ENCODE data around the gene ANKRD42. TPM values are rescaled to one million over a fixed set of nuclear protein-coding genes. Genes with fewer than 3 reads are reported as not detected.
"Not testable (repeated sequence)": the region's sequence is repeated elsewhere in the genome, so short reads cannot be mapped to it uniquely, and the experiment has no call there.

Gene ANKRD42
- total RNA-seq, 1 donor from 2014 or later, result 7.9 TPM

GRCh38 chr11:83205608-83206185 lies 12.2 kb downstream of the ANKRD42 start:
- no peak for DNase-seq (ENCODE audit: low read depth, low spot score)
- Mint-ChIP-seq H3K27me3 (ENCODE audit: low read depth) (no peaks in the 10 kb centered on the region), H3K4me1 (no peaks in the 10 kb centered on the region), H3K4me3 (no peak overlapping the region), H3K9me3 (no peaks in the 10 kb centered on the region), H3K36me3 (ENCODE audit: low read depth) (peaks cover 3% of the 10 kb centered on the region), H3K27ac (ENCODE audit: unreplicated experiment) (no peak overlapping the region)
- TF ChIP-seq CTCF (conservative IDR thresholded peaks at IDR 0.05), result no peak

GRCh38 chr11:83206221-83206620 lies 12.7 kb downstream of the ANKRD42 start:
- DNase-seq (ENCODE audit: low read depth, low spot score), result no peak
- TF ChIP-seq CTCF (conservative IDR thresholded peaks at IDR 0.05), result no peak
- H3K4me3 Mint-ChIP-seq, result no peak overlapping the region
- H3K27me3 Mint-ChIP-seq (ENCODE audit: low read depth), result no peaks in the 10 kb centered on the region
- H3K9me3 Mint-ChIP-seq, result no peaks in the 10 kb centered on the region
- no peaks in the 10 kb centered on the region for H3K4me1 Mint-ChIP-seq
- peaks cover 3% of the 10 kb centered on the region for H3K36me3 Mint-ChIP-seq (ENCODE audit: low read depth)
- no peak overlapping the region for H3K27ac Mint-ChIP-seq (ENCODE audit: unreplicated experiment)

GRCh38 chr11:83206771-83207382 lies 13.4 kb downstream of the ANKRD42 start:
- not testable (repeated sequence) for H3K27me3 Mint-ChIP-seq (ENCODE audit: low read depth); H3K4me1 Mint-ChIP-seq; DNase-seq (ENCODE audit: low read depth, low spot score); H3K36me3 Mint-ChIP-seq (ENCODE audit: low read depth); H3K4me3 Mint-ChIP-seq; H3K27ac Mint-ChIP-seq (ENCODE audit: unreplicated experiment); H3K9me3 Mint-ChIP-seq

GRCh38 chr11:83219095-83219494 lies 25.6 kb downstream of the ANKRD42 start:
- DNase-seq (ENCODE audit: low read depth, low spot score), result no peak
- H3K9me3 Mint-ChIP-seq, result no peaks in the 10 kb centered on the region
- peaks cover 2% of the 10 kb centered on the region for H3K36me3 Mint-ChIP-seq (ENCODE audit: low read depth)
- no peaks in the 10 kb centered on the region for H3K27me3 Mint-ChIP-seq (ENCODE audit: low read depth)
- H3K27ac Mint-ChIP-seq (ENCODE audit: unreplicated experiment), result no peak overlapping the region
- peak; percentile 35 for TF ChIP-seq CTCF (conservative IDR thresholded peaks at IDR 0.05)
- H3K4me3 Mint-ChIP-seq, result no peak overlapping the region
- H3K4me1 Mint-ChIP-seq, result no peaks in the 10 kb centered on the region

- H3K36me3 Mint-ChIP-seq (ENCODE audit: low read depth), result no peaks in the 10 kb centered on the region
- H3K4me1 Mint-ChIP-seq, result no peaks in the 10 kb centered on the region
- DNase-seq (ENCODE audit: low read depth, low spot score), result no peak
- H3K9me3 Mint-ChIP-seq, result no peaks in the 10 kb centered on the region
- no peak overlapping the region for H3K27ac Mint-ChIP-seq (ENCODE audit: unreplicated experiment)
- no peak overlapping the region for H3K4me3 Mint-ChIP-seq
- no peak for TF ChIP-seq CTCF (conservative IDR thresholded peaks at IDR 0.05)
- no peaks in the 10 kb centered on the region for H3K27me3 Mint-ChIP-seq (ENCODE audit: low read depth)
These were observed 26.7 kb downstream of the ANKRD42 start for GRCh38 chr11:83220260-83220659.

- no peak for TF ChIP-seq CTCF (conservative IDR thresholded peaks at IDR 0.05)
- Mint-ChIP-seq H3K27ac (ENCODE audit: unreplicated experiment) (no peak overlapping the region), H3K4me1 (no peaks in the 10 kb centered on the region), H3K36me3 (ENCODE audit: low read depth) (no peaks in the 10 kb centered on the region), H3K4me3 (no peak overlapping the region), H3K27me3 (ENCODE audit: low read depth) (no peaks in the 10 kb centered on the region), H3K9me3 (no peaks in the 10 kb centered on the region)
- DNase-seq (ENCODE audit: low read depth, low spot score), result no peak
These were observed 28.2 kb downstream of the ANKRD42 start for GRCh38 chr11:83221694-83222093.

All from neural crest cell (in vitro differentiated cells).